NCI-H2107 treated with DMSO at 0.1 percent for 48 hours (cell line): ENCODE data around the gene CAST.
"Not testable (repeated sequence)": the region's sequence is repeated elsewhere in the genome, so short reads cannot be mapped to it uniquely, and the experiment has no call there.

Experiments
- DNase-seq: peaks from one replicate; lab custom pipeline; 2025; ENCODE audit not compliant: unreplicated experiment; lab: John Stamatoyannopoulos, UW

CAST gene

GRCh38 chr5:96742538-96742937, 80.4 kb downstream of the CAST start:
- no peak for DNase-seq

DNA sequence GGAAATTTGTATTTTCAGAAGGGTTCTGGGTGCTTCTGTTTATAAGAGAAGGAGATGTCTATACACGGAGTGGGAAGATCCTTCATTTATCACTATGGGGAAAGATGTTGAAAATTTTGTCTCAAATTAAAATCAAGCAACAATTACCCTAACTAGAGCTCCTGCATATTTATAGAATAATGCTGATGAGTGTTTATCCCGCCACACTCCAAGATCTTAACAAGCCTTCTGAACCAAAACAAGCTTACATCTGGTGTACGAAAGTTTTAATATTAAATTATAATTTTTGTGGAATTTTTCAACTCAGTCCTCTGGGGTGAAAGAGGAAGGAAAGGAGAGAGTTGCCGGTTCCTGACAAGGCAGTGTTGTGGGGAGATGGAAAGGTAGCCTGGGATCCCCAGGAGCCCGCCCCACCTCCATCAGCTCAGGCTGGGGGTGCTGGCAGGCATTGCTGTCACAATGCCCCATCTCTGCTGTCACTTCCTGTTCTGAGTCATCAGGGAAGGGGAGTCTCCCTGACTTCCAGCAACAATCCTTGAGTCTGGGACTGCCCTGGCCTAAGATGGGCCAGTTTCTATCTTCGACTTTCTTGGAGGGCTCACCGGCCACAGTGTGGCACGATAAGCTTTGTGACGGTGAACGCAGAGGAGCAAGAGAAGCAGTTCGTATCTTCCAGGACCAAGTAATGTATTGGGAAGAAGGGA, 81.0 kb downstream of the CAST start:
- DNase-seq: no peak

DNA sequence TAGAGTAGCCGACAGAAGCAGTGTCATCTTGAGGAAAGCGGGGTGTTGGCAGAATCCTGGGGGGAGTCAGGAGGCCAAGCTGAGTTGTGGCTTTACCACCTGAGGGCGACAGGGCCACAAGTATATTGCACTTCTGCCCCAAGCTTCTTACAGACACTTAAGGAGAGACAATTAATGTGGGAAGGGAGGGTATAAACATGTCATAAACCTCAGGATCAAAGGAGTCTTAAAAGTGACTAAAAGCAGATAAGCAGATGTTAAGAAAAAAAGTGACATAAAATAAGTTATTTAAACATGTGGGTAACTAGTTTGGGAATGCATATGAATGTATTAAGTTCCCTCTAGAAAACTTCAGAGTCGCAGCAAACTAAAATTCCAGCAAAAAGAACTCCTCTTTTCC, 81.6 kb downstream of the CAST start:
- no peak for DNase-seq

DNA sequence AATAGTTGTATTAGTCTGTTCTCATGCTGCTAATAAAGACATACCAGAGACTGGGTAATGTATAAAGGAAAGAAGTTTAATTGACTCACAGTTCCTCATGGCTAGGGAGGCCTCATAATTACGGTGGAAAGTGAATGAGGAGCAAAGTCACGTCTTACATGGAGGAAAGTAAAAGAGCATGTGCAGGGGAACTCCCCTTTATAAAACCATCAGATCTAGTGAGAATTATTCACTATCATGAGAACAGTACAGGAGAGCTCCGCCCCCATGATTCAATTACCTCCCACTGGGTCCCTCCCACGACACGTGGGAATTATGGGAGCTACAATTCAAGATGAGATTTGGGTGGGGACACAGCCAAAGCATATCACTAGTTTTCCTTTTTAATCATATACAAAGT, 82.0 kb downstream of the CAST start:
- DNase-seq: not testable (repeated sequence)

DNA sequence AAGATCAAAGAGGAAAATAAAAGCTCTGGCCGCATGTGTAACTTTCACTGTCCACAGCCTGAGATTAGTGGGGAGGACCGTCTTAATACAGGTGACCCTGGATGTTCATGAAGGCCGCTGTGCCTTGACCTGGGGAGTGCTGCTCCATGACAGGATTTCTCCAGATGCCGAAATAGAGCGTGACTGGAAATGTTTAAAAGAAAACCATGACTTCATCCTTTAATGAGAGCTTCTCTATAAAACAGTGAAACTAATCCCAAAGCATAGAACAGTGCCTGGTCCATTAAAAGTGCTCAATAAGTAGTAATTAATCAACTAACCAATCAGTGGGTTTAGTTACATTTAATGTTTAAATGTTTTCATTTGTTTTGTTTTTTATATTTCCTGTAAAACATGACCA, 82.8 kb downstream of the CAST start:
- no peak for DNase-seq

- no peak for DNase-seq
Measured at GRCh38 chr5:96745844-96746531, 83.8 kb downstream of the CAST start.

DNA sequence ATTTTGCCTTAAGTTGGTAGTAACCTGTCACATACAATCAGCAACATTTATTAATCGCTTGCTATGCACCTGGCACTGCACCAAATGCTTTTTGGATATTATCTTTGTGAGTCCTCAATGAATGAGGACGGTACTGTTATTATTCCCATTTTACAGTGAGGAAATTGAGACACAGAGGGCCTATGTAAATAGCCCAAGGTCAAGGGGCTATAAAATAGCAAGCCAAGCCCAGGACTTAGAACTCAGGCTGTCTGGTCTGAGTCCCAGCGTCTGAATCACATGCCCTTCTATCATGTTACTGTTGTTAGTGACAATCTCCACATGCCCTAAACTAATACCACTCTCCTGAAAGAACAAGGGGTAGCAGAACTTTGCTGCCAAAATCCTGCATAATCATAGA, 85.5 kb downstream of the CAST start:
- DNase-seq: no peak

GRCh38 chr5:96750110-96750822, 88.1 kb downstream of the CAST start:
- no peak for DNase-seq

GRCh38 chr5:96751203-96752169, 89.3 kb downstream of the CAST start:
- DNase-seq: peak; percentile 74

- DNase-seq: no peak
Measured at GRCh38 chr5:96752341-96753016, 90.3 kb downstream of the CAST start.

DNA sequence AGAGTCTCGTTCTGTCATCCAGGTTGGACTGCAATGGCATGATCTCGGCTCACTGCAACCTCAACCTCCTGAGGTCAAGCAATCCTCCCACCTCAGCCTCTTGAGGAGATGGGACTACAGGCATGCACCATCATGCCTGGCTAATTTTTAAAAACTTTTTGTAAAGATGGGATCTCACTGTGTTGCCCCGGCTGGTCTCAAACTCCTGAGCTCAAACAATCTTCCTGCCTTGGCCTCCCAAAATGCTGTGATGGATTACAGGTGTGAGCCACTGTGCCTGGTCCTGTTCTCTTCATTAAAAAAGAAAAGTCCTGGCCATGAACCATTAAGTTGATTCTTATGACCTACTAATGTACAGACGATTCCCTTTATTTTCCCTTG, 90.8 kb downstream of the CAST start:
- DNase-seq: no peak

DNA sequence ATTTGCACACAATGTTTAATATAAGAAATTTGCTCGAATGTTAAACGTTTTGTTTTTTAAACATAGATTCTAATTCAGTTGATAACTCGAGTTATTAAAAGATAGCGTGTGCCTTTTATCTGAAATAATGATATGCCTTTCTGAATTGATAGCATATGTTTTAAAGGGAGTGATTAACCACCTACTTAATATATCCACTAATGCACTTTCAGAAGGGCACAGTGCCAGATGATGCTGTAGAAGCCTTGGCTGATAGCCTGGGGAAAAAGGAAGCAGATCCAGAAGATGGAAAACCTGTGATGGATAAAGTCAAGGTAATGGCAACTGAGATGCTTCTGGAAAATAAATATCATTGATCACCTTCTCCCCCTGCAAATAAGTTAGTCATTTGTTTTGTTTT, 91.7 kb downstream of the CAST start:
- no peak for DNase-seq

GRCh38 chr5:96755851-96756250, 93.7 kb downstream of the CAST start:
- no peak for DNase-seq

DNA sequence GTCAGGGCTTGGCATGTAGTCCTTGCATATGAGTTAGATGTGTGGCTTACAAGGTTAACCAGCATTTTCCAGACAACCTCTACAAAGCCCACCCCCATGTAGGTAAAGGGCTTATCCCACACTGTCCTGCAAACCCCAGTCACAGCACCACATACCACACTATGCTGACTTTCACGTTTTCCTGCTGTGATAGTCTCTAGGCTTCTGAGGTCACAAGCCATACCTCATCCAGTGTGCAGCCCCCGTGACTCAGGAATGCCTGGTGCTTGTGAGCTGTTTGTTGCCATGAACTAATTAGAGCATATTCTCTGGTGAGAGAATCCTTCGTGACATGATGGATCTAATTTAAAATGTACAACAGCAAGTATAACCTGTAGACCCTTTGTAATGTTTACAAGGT, 94.8 kb downstream of the CAST start:
- no peak for DNase-seq

DNA sequence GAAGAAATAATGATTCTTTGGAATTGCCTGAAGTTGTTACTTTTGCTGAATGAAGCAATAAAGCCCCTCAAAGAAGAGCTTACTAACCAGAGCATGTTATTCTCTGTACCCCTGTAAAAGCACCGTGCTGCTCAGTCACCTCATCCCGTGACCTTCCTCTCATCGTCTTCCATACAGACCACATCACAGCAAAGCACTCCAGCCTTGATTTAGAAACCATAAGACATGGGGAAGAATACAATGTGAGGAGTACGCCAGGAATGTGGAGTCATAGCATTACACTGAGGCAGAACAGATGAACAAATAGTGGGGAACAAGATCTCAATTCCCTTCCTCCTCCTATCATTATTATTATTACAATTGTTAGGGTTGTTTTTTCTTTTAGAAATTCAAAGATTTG, 96.4 kb downstream of the CAST start:
- no peak for DNase-seq

GRCh38 chr5:96761618-96762017, 99.4 kb downstream of the CAST start:
- DNase-seq: no peak

DNA sequence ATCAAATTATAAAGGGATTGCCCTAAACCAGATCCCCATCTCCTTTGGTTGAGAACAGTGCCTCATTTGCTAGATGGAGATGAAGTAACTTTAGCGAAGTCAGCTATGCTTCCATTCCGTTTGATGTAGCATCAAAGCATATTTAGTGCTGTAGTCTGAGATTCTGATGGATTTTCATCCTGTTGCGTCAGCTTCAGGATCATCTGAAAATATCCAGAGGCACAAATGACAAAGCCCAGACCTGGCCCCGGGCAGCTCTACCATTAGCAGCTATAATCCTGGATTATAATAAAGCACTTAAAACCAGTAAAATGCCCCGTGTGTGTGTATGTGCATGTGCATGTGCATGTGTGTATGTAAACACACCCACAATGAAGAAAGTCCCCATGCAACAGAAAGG, 100.8 kb downstream of the CAST start:
- DNase-seq: no peak

DNA sequence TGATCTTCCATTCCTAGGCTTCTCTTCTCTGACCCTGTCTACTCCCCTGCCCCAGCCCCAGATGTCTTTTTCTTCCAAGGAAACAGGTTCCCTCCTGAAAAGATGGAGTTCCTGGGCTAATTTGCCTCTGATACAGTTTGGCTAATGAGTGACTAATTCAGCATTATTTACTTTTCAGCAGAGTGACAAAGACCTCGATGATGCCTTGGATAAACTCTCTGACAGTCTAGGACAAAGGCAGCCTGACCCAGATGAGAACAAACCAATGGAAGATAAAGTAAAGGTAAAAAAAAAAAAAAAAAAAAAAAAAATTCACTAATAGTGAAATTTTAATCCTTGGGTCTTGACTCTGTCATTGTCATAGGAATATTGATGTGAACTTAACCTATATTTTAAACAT, 102.9 kb downstream of the CAST start:
- no peak for DNase-seq

GRCh38 chr5:96768708-96769251, 106.6 kb downstream of the CAST start:
- DNase-seq: no peak

DNA sequence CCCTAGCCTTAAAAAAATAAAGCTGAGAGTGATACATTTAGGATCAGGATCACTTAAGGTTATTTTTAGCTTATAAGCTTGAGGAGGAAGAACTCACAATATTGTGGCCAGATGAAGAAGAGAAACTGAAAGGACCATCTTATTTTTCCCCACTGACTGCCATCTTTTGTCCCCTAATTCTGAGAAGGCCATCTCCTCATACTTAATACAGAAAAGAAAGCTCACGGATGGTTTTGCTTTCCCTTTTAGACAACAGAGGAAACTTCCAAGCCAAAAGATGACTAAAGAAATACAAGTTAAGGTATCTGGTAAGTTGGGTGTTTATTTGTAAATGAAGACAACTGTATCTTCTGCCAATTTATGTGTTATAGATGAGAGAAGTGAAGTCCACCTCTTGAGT, 109.2 kb downstream of the CAST start:
- DNase-seq: no peak
